GM08714 (cell line): Measurements from ENCODE around the gene EGLN2.

Experiments used
- H3K4me3 ChIP-seq: fragments of 200-500 bp; sonication (Bioruptor generic); 2 replicates; pipeline ENCODE4 v1.5.1; 2014; ENCODE audit warnings: mild to moderate bottlenecking, low read length, inconsistent platforms
- ZNF274 ChIP-seq: IDR thresholded peaks from 2 replicates; pipeline ENCODE4 v1.6.1; 2012; ENCODE audit warnings: mild to moderate bottlenecking, low read depth, low read length

Gene EGLN2

DNA sequence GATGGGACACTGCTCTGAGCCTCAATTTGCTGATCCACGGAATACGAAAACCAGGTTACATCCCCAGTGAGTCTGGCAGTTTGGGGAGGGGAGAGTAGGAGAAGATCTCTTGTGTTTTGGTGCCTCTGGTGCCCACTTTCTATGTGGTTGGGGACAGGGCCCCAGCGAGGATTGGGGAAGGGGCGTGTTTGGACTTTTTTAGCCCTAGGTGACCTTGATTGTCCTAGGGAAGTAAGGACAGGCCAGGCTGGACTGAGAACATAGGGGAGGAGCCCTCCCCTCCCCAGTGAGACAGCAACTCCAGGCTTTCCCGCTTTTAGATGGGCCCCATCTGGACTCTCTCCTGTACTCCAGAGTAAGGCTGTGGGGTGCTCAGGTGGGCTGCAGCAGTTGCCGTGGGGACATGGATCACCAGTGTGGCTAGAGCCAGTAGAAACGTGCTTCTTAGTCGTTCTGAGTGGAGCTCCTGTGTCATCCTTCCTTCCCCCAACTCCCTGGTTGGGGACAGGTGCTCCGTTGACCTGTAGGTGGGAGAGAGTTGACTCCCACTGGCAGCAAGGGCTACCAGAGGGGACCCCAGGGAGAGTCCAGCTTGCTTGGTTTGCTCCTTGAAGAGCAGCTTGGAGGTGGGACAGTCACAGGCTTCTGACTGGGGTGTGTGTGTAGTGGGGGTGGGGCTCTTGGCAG, 4.3 kb downstream of the EGLN2 start:
- TF ChIP-seq ZNF274: no peak
- no peak overlapping the region; the same call in 1 of the 2 replicates for H3K4me3 ChIP-seq

DNA sequence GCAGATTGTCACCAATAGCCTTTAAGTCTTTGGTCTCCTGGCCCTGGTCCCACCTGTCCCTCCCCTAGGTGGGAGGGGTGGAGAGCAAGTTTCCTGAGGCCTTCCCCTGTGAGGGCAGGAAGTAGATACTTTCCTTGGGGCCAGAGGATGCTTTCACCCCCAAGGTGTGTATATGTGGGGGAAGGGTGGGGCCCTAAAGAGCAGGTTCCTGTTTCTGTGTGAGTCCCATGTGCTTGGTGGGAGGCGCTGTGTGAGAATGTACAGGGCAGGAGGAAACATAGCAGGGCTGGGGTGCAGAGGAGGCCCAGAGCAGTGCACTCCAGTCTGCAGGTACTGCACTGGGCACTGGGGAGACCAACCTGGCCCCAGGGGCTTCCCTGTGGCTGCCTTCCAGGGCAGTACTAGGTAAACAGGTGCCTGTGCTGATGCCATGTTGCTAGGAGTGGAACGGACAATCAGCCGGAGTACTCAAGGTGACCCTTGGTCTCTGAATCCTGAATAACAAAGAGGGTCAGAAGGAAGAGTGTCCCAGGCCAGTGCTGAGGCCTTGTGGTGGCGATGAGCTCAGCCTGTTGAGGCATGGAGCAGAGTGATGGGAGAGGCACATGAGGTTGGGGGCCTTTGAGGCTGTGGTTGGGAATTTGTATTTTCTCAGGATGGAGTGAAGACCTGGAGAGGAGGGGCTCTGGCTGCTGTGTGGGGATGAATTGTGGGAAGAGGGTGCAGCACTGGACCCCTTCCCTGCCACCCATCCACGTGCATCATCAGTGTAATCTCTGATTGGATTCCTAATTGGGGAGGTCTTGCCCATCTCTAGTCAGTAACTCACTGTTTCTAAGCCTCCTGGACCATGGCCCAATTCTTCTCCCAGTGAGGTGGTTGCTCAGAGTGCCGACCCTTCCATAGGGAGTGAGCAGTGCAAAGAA, 5.1 kb downstream of the EGLN2 start:
- no peak overlapping the region; the same call in 1 of the 2 replicates for H3K4me3 ChIP-seq
- TF ChIP-seq ZNF274: no peak

DNA sequence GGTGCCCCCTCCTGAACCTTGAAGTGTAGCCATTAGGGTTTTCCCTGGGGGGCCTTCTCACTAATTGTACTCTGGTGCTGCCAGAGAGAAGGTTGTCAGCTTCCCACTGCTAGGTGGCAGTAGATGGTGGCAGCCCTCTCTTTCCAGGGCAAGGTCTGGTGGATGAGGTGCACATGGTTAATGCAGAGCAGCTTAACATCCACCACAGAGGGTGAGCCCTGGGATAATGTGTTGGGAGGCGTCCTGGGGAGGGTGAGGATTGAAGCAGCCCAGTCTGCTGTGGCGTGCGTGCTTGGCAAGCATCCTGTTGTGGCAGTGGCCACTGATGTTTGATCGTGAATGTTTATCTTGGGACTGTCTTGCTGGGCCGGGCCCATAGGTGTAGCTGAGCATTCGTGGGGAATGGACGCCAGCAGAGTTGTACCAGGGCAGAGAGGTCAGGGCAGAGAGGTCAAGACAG, 5.8 kb downstream of the EGLN2 start:
- H3K4me3 ChIP-seq: no peak overlapping the region
- no peak for TF ChIP-seq ZNF274

DNA sequence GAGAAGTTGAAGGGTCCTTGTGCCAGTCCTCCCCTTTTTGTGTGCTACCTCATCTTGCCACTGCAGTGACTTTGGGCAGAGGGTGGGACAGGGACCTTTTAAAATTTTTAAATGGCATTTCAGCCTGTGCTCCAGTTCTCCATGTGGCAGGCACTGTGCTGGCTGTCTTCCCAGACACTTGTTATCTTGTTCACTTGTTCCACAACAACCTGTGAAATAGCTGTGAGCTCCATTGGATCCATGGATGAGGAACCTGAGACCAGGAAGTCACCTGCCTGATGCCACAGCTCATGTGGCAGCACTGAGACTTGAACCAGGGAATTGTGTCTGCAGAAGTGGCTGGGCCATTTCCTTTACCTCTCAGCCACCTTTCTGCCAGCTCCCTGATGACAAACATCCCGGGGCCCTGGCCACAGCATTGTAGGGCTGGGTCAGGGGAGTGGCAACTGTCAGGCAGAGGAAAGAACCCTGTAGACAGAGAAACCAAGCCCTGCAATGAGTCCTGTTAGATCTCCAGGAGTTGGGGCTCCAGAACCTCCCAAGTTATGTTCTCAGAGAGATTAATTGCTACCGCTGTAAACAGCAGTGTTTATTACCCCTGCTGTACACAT, 6.4 kb downstream of the EGLN2 start:
- H3K4me3 ChIP-seq: no peak overlapping the region
- no peak for TF ChIP-seq ZNF274

DNA sequence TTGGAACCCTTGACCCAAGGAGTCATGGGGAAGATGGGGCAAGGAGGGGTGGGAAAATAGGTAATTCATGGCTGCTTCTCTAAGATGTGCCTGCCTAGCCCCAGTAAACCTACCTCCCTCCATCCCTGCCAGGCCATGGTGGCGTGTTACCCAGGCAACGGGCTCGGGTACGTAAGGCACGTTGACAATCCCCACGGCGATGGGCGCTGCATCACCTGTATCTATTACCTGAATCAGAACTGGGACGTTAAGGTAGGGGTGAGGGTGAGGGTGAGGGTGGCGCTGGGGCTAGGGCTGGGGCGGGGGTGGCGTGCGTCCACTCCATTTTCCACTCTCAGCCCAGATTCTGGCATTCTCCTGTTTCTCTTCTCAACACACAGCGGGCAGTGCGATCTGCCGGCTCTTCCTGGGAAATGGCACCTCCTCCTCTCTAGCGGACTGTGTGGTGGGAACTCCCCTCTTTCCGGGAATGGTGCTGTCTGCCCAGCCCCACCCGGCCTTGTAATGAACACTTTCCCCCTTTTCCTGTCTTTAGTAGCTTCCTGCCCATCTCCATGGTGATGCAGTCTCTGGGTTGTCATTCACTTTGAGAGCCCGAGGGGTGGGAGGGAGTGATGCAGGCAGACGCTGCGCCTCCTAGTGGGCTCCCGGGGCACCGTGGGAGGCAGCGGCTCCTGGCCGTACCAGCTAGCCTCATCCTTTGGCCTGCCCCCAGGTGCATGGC, 7.6 kb downstream of the EGLN2 start:
- no peak for TF ChIP-seq ZNF274
- H3K4me3 ChIP-seq: no peak overlapping the region

DNA sequence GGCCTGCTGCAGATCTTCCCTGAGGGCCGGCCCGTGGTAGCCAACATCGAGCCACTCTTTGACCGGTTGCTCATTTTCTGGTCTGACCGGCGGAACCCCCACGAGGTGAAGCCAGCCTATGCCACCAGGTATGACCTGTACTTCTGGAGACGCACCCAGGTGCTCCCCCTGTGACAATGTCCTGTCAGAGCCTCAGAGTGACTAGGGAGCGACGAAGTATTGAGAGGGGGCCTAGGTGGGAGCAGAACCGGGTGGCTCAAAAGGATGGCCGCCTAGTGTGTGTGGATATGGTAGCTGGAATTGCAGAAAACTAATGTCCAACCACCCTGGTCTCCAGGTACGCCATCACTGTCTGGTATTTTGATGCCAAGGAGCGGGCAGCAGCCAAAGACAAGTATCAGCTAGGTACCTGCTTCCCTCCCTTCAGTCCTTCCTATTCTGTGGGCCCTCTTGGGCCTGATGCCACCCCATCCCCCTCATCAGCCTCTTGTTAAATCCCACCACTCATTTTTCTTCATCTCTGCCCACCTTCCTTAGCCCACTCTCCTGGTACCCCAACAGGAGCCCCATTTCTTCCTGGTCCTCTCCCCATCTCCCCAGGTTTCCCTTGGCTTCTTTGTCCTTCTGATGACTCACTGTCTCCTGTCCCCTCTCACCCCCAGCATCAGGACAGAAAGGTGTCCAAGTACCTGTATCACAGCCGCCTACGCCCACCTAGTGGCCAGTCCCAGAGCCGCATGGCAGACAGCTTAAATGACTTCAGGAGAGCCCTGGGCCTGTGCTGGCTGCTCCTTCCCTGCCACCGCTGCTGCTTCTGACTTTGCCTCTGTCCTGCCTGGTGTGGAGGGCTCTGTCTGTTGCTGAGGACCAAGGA, 8.4 kb downstream of the EGLN2 start:
- TF ChIP-seq ZNF274: no peak
- H3K4me3 ChIP-seq: no peak overlapping the region

DNA sequence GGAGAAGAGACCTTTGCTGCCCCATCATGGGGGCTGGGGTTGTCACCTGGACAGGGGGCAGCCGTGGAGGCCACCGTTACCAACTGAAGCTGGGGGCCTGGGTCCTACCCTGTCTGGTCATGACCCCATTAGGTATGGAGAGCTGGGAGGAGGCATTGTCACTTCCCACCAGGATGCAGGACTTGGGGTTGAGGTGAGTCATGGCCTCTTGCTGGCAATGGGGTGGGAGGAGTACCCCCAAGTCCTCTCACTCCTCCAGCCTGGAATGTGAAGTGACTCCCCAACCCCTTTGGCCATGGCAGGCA, 9.0 kb downstream of the EGLN2 start:
- TF ChIP-seq ZNF274: no peak
- no peak overlapping the region for H3K4me3 ChIP-seq

DNA sequence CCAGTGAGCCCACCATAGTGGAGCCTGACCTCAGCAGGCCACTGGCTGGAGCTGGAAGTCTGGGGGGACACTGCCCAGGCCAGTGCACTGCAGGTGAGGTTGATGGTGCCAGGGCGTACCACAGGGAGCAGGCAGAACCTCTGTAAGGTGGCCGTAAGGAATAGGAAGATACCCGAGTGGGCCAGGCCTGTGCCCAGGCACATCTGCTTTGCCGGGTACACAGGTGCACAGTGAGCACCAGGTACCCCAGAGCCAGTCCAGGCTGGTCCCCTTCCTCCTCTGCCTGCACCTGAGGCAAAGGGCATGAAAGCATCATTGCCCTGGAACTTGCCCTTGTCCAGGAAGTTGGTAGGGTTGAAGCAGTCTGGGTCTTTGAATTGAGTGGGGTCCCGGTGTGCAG, 9.5 kb downstream of the EGLN2 start:
- H3K4me3 ChIP-seq: no peak overlapping the region
- no peak for TF ChIP-seq ZNF274

DNA sequence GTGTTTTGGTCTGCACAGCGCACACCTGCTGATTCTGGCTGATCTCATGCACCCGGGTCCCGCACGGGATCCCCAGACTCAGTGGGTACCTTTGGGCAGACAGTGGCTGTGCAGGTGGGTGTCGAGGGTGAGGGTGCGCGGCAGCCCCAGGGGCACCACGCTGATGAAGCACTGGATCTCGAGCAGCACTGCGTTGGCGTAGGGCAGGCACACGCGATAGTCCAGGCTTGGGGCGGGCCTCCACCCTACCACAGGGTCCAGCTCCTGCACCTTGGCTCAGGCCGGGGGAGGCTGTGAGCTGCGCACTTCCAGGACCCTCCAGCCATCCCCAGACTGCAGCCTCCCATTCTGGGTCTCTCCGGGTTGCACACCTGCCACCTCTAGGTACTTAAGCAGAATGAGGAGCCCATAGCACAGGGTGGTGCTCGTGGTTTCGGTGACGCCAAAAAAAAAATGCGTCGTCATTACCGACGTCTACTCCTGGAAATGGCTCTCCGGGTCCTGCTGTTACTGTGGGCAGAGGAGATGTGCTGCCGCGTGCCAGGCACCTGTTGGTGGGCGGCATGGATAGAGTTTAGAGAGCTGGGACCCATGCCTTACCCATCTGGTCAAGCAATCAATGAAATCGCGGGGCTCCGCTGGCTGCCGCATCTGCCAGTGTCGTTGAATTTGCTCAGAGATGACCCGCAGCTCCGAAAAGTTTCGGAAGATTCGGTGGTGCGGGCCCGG, 10.5 kb downstream of the EGLN2 start:
- H3K4me3 ChIP-seq: no peak overlapping the region

DNA sequence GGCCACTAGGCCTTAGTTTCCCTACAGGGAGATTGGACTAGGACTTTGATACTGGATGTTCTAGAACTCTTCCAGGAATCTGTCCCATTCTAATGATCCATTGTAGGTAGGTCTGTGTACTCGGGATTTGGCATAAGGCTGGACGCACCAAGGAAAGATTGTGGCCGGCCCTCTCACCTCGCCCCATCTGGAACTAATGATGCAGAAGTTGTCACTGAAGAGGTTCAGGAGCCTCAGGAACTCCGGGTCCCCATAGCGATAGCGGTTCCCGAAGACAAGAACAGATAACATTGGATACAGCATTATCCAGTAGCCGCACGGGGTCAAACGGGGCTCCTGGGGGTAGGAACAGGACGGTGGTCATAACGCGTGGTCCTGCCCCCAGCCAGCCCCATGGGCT, 11.2 kb downstream of the EGLN2 start:
- no peak for TF ChIP-seq ZNF274
- H3K4me3 ChIP-seq: no peak overlapping the region

More for the DNA sequence above, 10.5 kb downstream of the EGLN2 start:
- TF ChIP-seq ZNF274: no peak

DNA sequence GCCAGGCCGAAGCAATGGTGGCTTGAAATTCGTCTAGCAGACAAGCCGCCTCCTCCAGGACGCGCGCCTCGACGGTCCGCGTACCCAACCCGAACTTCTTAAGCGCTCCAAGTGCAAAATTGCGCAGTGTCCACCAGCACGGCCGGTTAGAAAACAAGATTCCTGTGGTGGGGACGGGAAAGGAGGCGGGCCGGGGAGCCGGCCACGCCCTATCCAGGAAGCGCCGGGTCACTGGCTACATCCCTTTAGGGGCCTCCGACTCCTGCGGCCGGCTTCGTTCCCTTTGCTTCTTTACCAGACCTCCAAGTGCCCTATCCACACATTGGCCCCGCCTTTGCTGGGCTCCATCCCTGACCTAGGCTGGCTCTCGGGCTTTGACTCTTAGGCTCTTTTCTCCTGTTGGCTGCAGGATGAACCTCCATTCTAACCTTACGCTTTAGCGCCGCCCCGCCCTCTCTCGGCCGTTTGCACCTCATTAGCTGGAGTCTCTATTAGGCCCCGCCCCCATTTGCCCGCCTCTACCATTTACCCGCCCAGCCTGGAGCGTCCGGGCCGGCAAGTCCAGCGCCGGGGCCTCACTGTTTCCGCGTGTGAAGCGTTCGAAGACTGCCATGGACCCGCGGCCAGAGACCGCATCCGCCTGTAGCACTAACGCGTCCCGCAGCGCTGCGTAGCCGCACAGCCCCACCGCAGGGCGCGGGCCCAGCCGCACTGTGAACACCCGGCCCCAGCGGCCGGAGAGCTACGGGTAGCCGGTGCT, 11.8 kb downstream of the EGLN2 start:
- H3K4me3 ChIP-seq: peak overlapping the region; percentile 37; the same call in 1 of the 2 replicates
